H9 (cell line): ENCODE measurements around the gene LIX1. TPM values are rescaled to one million over a fixed set of nuclear protein-coding genes. Genes with fewer than 3 reads are reported as not detected.

ENCODE experiments used
- DNase-seq: peaks from one replicate; pipeline ENCODE4 v3.0.0-alpha.2; 2017
- H2AFZ ChIP-seq: one replicate; pipeline ENCODE4 v1.6.1; 2013; ENCODE audit warnings: mild to moderate bottlenecking, low read length, control low read depth, moderate library complexity
- H2AK5ac ChIP-seq: 2 replicates; pipeline ENCODE4 v1.6.1; 2013; ENCODE audit warnings: low read length, control low read depth, mixed read lengths; ENCODE audit not compliant: insufficient read length
- H2BK120ac ChIP-seq: one replicate; pipeline ENCODE4 v1.6.1; 2013; ENCODE audit warnings: low read depth, mild to moderate bottlenecking, low read length, control low read depth, inconsistent platforms; ENCODE audit not compliant: poor library complexity, severe bottlenecking
- H2BK12ac ChIP-seq: 2 replicates; pipeline ENCODE4 v1.6.1; 2013; ENCODE audit warnings: low read length, control low read depth, mixed read lengths, low read depth; ENCODE audit not compliant: insufficient read length
- H2BK15ac ChIP-seq: 2 replicates; pipeline ENCODE4 v1.6.1; 2013; ENCODE audit warnings: low read depth, low read length, control low read depth
- H2BK20ac ChIP-seq: one replicate; pipeline ENCODE4 v1.6.1; 2013; ENCODE audit warnings: low read depth, mild to moderate bottlenecking, low read length, control low read depth, inconsistent platforms; ENCODE audit not compliant: poor library complexity, severe bottlenecking
- H2BK5ac ChIP-seq: 2 replicates; pipeline ENCODE4 v1.6.1; 2013; ENCODE audit warnings: low read length, control low read depth, mixed read lengths; ENCODE audit not compliant: insufficient read length
- H3K14ac ChIP-seq: 2 replicates; pipeline ENCODE4 v1.6.1; 2013; ENCODE audit warnings: low read length, control low read depth; ENCODE audit not compliant: insufficient read depth
- H3K18ac ChIP-seq: 2 replicates; pipeline ENCODE4 v1.6.1; 2013; ENCODE audit warnings: low read depth, mild to moderate bottlenecking, mixed read lengths, low read length, control low read depth; ENCODE audit not compliant: insufficient read length
- H3K23ac ChIP-seq: 2 replicates; pipeline ENCODE4 v1.6.1; 2013; ENCODE audit warnings: low read length, control low read depth, mixed read lengths, low read depth; ENCODE audit not compliant: insufficient read length
- H3K23me2 ChIP-seq: 2 replicates; pipeline ENCODE4 v1.6.1; 2013; ENCODE audit warnings: low read depth, mild to moderate bottlenecking, mixed read lengths, low read length, control low read depth; ENCODE audit not compliant: insufficient read length, poor library complexity, severe bottlenecking
- H3K27ac ChIP-seq: 2 replicates; pipeline ENCODE4 v1.5.1; 2013; ENCODE audit warnings: low read length, control low read depth, mixed read lengths, low read depth; ENCODE audit not compliant: insufficient read length
- H3K27me3 ChIP-seq: 2 replicates; pipeline ENCODE4 v1.6.1; 2013; ENCODE audit warnings: low read length, control low read depth, inconsistent platforms; ENCODE audit not compliant: insufficient read depth
- H3K4ac ChIP-seq: 2 replicates; pipeline ENCODE4 v1.6.1; 2013; ENCODE audit warnings: low read depth, mild to moderate bottlenecking, control low read depth, inconsistent platforms, low read length, moderate library complexity
- H3K4me1 ChIP-seq: 2 replicates; pipeline ENCODE4 v1.6.1; 2013; ENCODE audit warnings: low read length, control low read depth, inconsistent platforms; ENCODE audit not compliant: insufficient read depth
- H3K4me2 ChIP-seq: 2 replicates; pipeline ENCODE4 v1.6.1; 2013; ENCODE audit warnings: low read length, control low read depth, mixed read lengths; ENCODE audit not compliant: insufficient read length, insufficient read depth
- H3K56ac ChIP-seq: 2 replicates; pipeline ENCODE4 v1.6.1; 2013; ENCODE audit warnings: low read depth, mild to moderate bottlenecking, mixed read lengths, low read length, control low read depth; ENCODE audit not compliant: insufficient read length
- H3K79me1 ChIP-seq: 2 replicates; pipeline ENCODE4 v1.6.1; 2013; ENCODE audit warnings: low read depth, mild to moderate bottlenecking, moderate library complexity, low read length, control low read depth, inconsistent platforms; ENCODE audit not compliant: insufficient read depth, poor library complexity, severe bottlenecking
- H3K79me2 ChIP-seq: 2 replicates; pipeline ENCODE4 v1.6.1; 2013; ENCODE audit warnings: low read length, control low read depth, inconsistent platforms; ENCODE audit not compliant: insufficient read depth
- H3K9ac ChIP-seq: 2 replicates; pipeline ENCODE4 v1.6.1; 2013; ENCODE audit warnings: low read length, control low read depth, mixed read lengths; ENCODE audit not compliant: insufficient read length; ENCODE audit errors: extremely low read depth
- H3K9me3 ChIP-seq: one replicate; pipeline ENCODE4 v1.6.1; 2013; ENCODE audit warnings: low read depth, low read length, inconsistent platforms; ENCODE audit not compliant: control insufficient read depth
- H3T11ph ChIP-seq: one replicate; pipeline ENCODE4 v1.6.1; 2013; ENCODE audit warnings: mild to moderate bottlenecking, low read length, control low read depth, inconsistent platforms
- H4K20me1 ChIP-seq: one replicate; pipeline ENCODE4 v1.6.1; 2013; ENCODE audit not compliant: control insufficient read depth, insufficient read length, insufficient read depth
- H4K5ac ChIP-seq: 2 replicates; pipeline ENCODE4 v1.6.1; 2013; ENCODE audit warnings: low read depth, mild to moderate bottlenecking, mixed read lengths, low read length, control low read depth; ENCODE audit not compliant: insufficient read length
- H4K8ac ChIP-seq: replicated peaks from 2 replicates; pipeline ENCODE4 v1.6.1; 2013; ENCODE audit warnings: low read length, control low read depth, mixed read lengths, low read depth; ENCODE audit not compliant: insufficient read length
- H4K91ac ChIP-seq: 2 replicates; pipeline ENCODE4 v1.6.1; 2013; ENCODE audit warnings: low read depth, mild to moderate bottlenecking, moderate library complexity, mixed read lengths, low read length, control low read depth; ENCODE audit not compliant: insufficient read length
- H3K27ac Mint-ChIP-seq, 3 experiments: 2 replicates in 2 of 3; 3 replicates in 1 of 3; pipeline ENCODE4 v1.8.0; 2020 to 2021; ENCODE audit warnings: mixed read lengths in 3 of 3, mild to moderate bottlenecking in 1 of 3, moderate library complexity in 1 of 3
- H3K27me3 Mint-ChIP-seq: 2 replicates; pipeline ENCODE4 v1.8.0; 2021; ENCODE audit warnings: low read depth, mild to moderate bottlenecking, moderate library complexity, mixed read lengths
- H3K36me3 Mint-ChIP-seq, 3 experiments: 2 replicates in 2 of 3; 3 replicates in 1 of 3; pipeline ENCODE4 v1.8.0; 2020 to 2021; ENCODE audit warnings: low read depth in 3 of 3, mixed read lengths in 3 of 3; ENCODE audit not compliant: insufficient read depth in 1 of 3
- H3K4me1 Mint-ChIP-seq, 2 experiments: 2 replicates each; pipeline ENCODE4 v1.8.0; 2020; ENCODE audit warnings: mixed read lengths in 2 of 2
- H3K4me3 Mint-ChIP-seq, 2 experiments: 2 replicates in 1 of 2; 3 replicates in 1 of 2; pipeline ENCODE4 v1.8.0; 2020 to 2021; ENCODE audit warnings: mild to moderate bottlenecking in 2 of 2, mixed read lengths in 2 of 2, moderate library complexity in 1 of 2
- H3K9me3 Mint-ChIP-seq, 2 experiments: 2 replicates in 1 of 2; 3 replicates in 1 of 2; pipeline ENCODE4 v1.8.0; 2020; ENCODE audit warnings: mild to moderate bottlenecking in 2 of 2, mixed read lengths in 2 of 2, moderate library complexity in 1 of 2
- WGBS: extraction: QIAGEN DNeasy Blood & Tissue Kit; methylation state at CpG from one replicate; pipeline ENCODE4 v1.1.7; 2013; ENCODE audit warnings: missing lambda C conversion rate, low lambda C conversion rate, mixed read lengths; ENCODE audit not compliant: insufficient read length; ENCODE audit errors: extremely low coverage; 5-methylcytosine and 5-hydroxymethylcytosine counted together
- total RNA-seq: library from RNA; stranded (reverse); gene quantifications from 2 replicates; pipeline ENCODE4 v1.2.1, GENCODE V29; 2021
- TF ChIP-seq, protein P1 (sequence below): fragments of 200-600 bp; sonication (generic); conservative IDR thresholded peaks from 3 replicates; pipeline ENCODE4 v1.8.0; 2021; ENCODE audit warnings: antibody characterized with exemption, mild to moderate bottlenecking

LIX1 gene
- total RNA-seq, 1 experiment from 2014 or later = 0.13 TPM

DNA sequence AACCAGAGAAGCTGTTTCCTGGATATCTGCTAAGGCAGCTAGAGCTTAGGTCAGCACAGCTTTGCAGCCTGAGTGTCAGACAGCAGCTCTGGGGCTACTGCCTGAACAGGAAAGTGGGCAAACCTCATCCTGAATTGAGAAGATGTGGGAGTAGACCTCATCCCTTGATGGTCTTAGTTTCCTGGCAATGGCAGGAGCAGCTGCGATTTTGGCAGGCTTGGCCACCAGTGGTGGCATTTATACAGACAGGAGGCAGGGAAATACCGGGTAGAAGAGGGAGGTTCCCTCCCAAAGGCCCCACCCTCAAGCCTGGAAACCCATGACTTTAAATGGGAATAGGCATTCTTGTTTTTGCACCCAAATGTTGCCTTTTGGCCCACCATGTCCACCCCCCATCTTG is 69.7 kb downstream of the LIX1 start:
- no peak overlapping the region for H2BK20ac ChIP-seq
- H2AFZ ChIP-seq = no peak overlapping the region
- H3K18ac ChIP-seq = no peak overlapping the region
- no peak overlapping the region for H2BK5ac ChIP-seq
- no peaks in the 10 kb centered on the region for H4K20me1 ChIP-seq
- DNase-seq = no peak
- H4K91ac ChIP-seq = no peak overlapping the region
- H3K27me3 ChIP-seq = no peaks in the 10 kb centered on the region
- no peak overlapping the region for H2BK12ac ChIP-seq
- H4K5ac ChIP-seq = no peak overlapping the region
- H3K79me1 ChIP-seq = no peaks in the 10 kb centered on the region
- H3K4me1 ChIP-seq = 0 out of 2 replicates have a peak, but pooled peaks cover 3% of the 10 kb centered on the region
- H3K23ac ChIP-seq = no peak overlapping the region
- H2BK15ac ChIP-seq = no peak overlapping the region
- no peaks in the 10 kb centered on the region for H3K9me3 ChIP-seq
- H3T11ph ChIP-seq = no peak overlapping the region
- Mint-ChIP-seq H3K4me1 (no peaks in the 10 kb centered on the region; a peak in 1 of 4 replicates), H3K9me3 (no peaks in the 10 kb centered on the region), H3K36me3 (no peaks in the 10 kb centered on the region; a peak in 1 of 7 replicates), H3K4me3 (no peak overlapping the region), H3K27me3 (no peaks in the 10 kb centered on the region), H3K27ac (no peak overlapping the region; a peak in 1 of 7 replicates)
- WGBS = no CpG with 5 or more reads among the region's 2 CpGs
- no peak overlapping the region for H3K9ac ChIP-seq
- H3K14ac ChIP-seq = no peak overlapping the region
- no peak overlapping the region for H2AK5ac ChIP-seq
- TF ChIP-seq, protein P1, sequence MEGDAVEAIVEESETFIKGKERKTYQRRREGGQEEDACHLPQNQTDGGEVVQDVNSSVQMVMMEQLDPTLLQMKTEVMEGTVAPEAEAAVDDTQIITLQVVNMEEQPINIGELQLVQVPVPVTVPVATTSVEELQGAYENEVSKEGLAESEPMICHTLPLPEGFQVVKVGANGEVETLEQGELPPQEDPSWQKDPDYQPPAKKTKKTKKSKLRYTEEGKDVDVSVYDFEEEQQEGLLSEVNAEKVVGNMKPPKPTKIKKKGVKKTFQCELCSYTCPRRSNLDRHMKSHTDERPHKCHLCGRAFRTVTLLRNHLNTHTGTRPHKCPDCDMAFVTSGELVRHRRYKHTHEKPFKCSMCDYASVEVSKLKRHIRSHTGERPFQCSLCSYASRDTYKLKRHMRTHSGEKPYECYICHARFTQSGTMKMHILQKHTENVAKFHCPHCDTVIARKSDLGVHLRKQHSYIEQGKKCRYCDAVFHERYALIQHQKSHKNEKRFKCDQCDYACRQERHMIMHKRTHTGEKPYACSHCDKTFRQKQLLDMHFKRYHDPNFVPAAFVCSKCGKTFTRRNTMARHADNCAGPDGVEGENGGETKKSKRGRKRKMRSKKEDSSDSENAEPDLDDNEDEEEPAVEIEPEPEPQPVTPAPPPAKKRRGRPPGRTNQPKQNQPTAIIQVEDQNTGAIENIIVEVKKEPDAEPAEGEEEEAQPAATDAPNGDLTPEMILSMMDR = no peak
- H3K56ac ChIP-seq = no peak overlapping the region
- H3K79me2 ChIP-seq = no peaks in the 10 kb centered on the region
- no peaks in the 10 kb centered on the region for H3K23me2 ChIP-seq
- H3K4me2 ChIP-seq = no peak overlapping the region
- no peak overlapping the region for H4K8ac ChIP-seq
- H3K27ac ChIP-seq = no peak overlapping the region
- H2BK120ac ChIP-seq = no peak overlapping the region
- no peak overlapping the region for H3K4ac ChIP-seq
